Measurements from ENCODE around the gene DISC1. TPM values are rescaled to one million over a fixed set of nuclear protein-coding genes. Genes with fewer than 3 reads are reported as not detected.

Gene DISC1
- total RNA-seq, 2 donors from 2014 or later = 8.0 to 9.4 TPM

GRCh38 chr1:231733063-231733462 lies 106.5 kb downstream of the DISC1 start:
- Histone ChIP-seq H3K27me3 (ENCODE audit: control insufficient read depth, insufficient read depth, low read length, poor library complexity, severe bottlenecking) (no peaks in the 10 kb centered on the region), H3K9me3 (ENCODE audit: control insufficient read depth, low read length) (peaks cover 11% of the 10 kb centered on the region), H3K27ac (ENCODE audit: low read depth, low read length) (no peak overlapping the region), H3K4me1 (ENCODE audit: control insufficient read depth, insufficient read depth, low read length) (no peaks in the 10 kb centered on the region), H3K4me3 (ENCODE audit: low read length) (no peak overlapping the region), H3K36me3 (ENCODE audit: control insufficient read depth, insufficient read depth, low read length) (no peaks in the 10 kb centered on the region), H3K9ac (ENCODE audit: extremely low read depth, low read length, poor library complexity, severe bottlenecking) (no peak overlapping the region)
- Mint-ChIP-seq H3K27me3 (ENCODE audit: insufficient read depth) (no peaks in the 10 kb centered on the region), H3K36me3 (ENCODE audit: low read depth) (peaks cover 2% of the 10 kb centered on the region), H3K9me3 (peaks cover 10% of the 10 kb centered on the region), H3K4me1 (no peaks in the 10 kb centered on the region), H3K4me3 (no peak overlapping the region), H3K27ac (no peak overlapping the region)
- no peak for TF ChIP-seq CTCF (conservative IDR thresholded peaks at IDR 0.05)
- DNase-seq = no peak

GRCh38 chr1:231733672-231734071 lies 107.1 kb downstream of the DISC1 start:
- H3K36me3 Mint-ChIP-seq (ENCODE audit: low read depth) = peaks cover 2% of the 10 kb centered on the region
- H3K27ac Mint-ChIP-seq = no peak overlapping the region
- Histone ChIP-seq H3K4me3 (ENCODE audit: low read length) (no peak overlapping the region), H3K27me3 (ENCODE audit: control insufficient read depth, insufficient read depth, low read length, poor library complexity, severe bottlenecking) (no peaks in the 10 kb centered on the region), H3K27ac (ENCODE audit: low read depth, low read length) (no peak overlapping the region), H3K9ac (ENCODE audit: extremely low read depth, low read length, poor library complexity, severe bottlenecking) (no peak overlapping the region), H3K4me1 (ENCODE audit: control insufficient read depth, insufficient read depth, low read length) (no peaks in the 10 kb centered on the region), H3K36me3 (ENCODE audit: control insufficient read depth, insufficient read depth, low read length) (no peaks in the 10 kb centered on the region), H3K9me3 (ENCODE audit: control insufficient read depth, low read length) (peaks cover 11% of the 10 kb centered on the region)
- H3K9me3 Mint-ChIP-seq = peaks cover 10% of the 10 kb centered on the region
- WGBS, 2 experiments (ENCODE audit: insufficient coverage in 1 of 2, insufficient read length in 1 of 2) = 96% methylated on average over 3 of the region's 3 CpGs; no CpG with 5 or more reads in 1 of the 2 experiments
- no peaks in the 10 kb centered on the region for H3K27me3 Mint-ChIP-seq (ENCODE audit: insufficient read depth)
- H3K4me1 Mint-ChIP-seq = no peaks in the 10 kb centered on the region
- no peak for DNase-seq
- no peak for TF ChIP-seq CTCF (conservative IDR thresholded peaks at IDR 0.05)
- H3K4me3 Mint-ChIP-seq = no peak overlapping the region

GRCh38 chr1:231734417-231734816 lies 107.8 kb downstream of the DISC1 start:
- no peak overlapping the region for H3K4me3 ChIP-seq (ENCODE audit: low read length)
- 93 to 100% methylated on average over 1 to 4 of the region's 4 CpGs for WGBS, 2 experiments (ENCODE audit: insufficient coverage in 1 of 2, insufficient read length in 1 of 2)
- Mint-ChIP-seq H3K36me3 (ENCODE audit: low read depth) (peaks cover 5% of the 10 kb centered on the region), H3K9me3 (peaks cover 11% of the 10 kb centered on the region), H3K27me3 (ENCODE audit: insufficient read depth) (no peaks in the 10 kb centered on the region), H3K4me3 (no peak overlapping the region), H3K4me1 (no peaks in the 10 kb centered on the region), H3K27ac (no peak overlapping the region)
- DNase-seq = no peak
- peaks cover 11% of the 10 kb centered on the region for H3K9me3 ChIP-seq (ENCODE audit: control insufficient read depth, low read length)
- H3K27me3 ChIP-seq (ENCODE audit: control insufficient read depth, insufficient read depth, low read length, poor library complexity, severe bottlenecking) = no peaks in the 10 kb centered on the region
- no peaks in the 10 kb centered on the region for H3K4me1 ChIP-seq (ENCODE audit: control insufficient read depth, insufficient read depth, low read length)
- TF ChIP-seq CTCF (conservative IDR thresholded peaks at IDR 0.05) = no peak
- H3K36me3 ChIP-seq (ENCODE audit: control insufficient read depth, insufficient read depth, low read length) = no peaks in the 10 kb centered on the region
- H3K9ac ChIP-seq (ENCODE audit: extremely low read depth, low read length, poor library complexity, severe bottlenecking) = no peak overlapping the region
- H3K27ac ChIP-seq (ENCODE audit: low read depth, low read length) = no peak overlapping the region
